HepG2 (cell line): ENCODE data around the gene PGAP3. TPM values are rescaled to one million over a fixed set of nuclear protein-coding genes. Genes with fewer than 3 reads are reported as not detected.

Source experiments
- CSRNP1 ChIP-seq: sonication (generic); formaldehyde crosslinking; IDR thresholded peaks from 2 replicates; pipeline ENCODE4 v1.8.1; 2023; ENCODE audit warnings: mild to moderate bottlenecking, missing genetic modification reagents
- EP300 ChIP-seq, 3 experiments: sonication (generic) in 1 of 3; formaldehyde crosslinking in 1 of 3; IDR thresholded peaks; 2 replicates each; pipeline versions ENCODE4 v1.5.1 to v1.6.1; 2011 to 2020; ENCODE audit warnings: low read depth in 2 of 3, low read length in 2 of 3, borderline replicate concordance in 1 of 3, improper control_type of control experiment in 1 of 3, mild to moderate bottlenecking in 1 of 3, missing genetic modification reagents in 1 of 3, moderate library complexity in 1 of 3
- HIVEP1 ChIP-seq: sonication (generic); formaldehyde crosslinking; IDR thresholded peaks from 2 replicates; pipeline ENCODE4 v1.4.0; 2020; ENCODE audit warnings: mild to moderate bottlenecking, missing genetic modification reagents
- HNF4A ChIP-seq: sonication (generic); formaldehyde crosslinking; IDR thresholded peaks from 2 replicates; pipeline ENCODE4 v1.4.0; 2020; ENCODE audit warnings: missing genetic modification reagents
- HNRNPK ChIP-seq: fragments of 200-400 bp; formaldehyde crosslinking; IDR thresholded peaks from 2 replicates; pipeline ENCODE4 v1.6.1; 2018; ENCODE audit warnings: low read length, low read depth, moderate library complexity, mild to moderate bottlenecking; ENCODE audit not compliant: poor library complexity, severe bottlenecking
- MAFF ChIP-seq: IDR thresholded peaks from 2 replicates; pipeline ENCODE4 v1.6.1; 2011; ENCODE audit warnings: low read depth, low read length, improper control_type of control experiment
- MXI1 ChIP-seq: IDR thresholded peaks from 3 replicates; pipeline ENCODE4 v1.6.1; 2012; ENCODE audit warnings: low read depth, low read length, inconsistent platforms, borderline replicate concordance
- RBFOX2 ChIP-seq: fragments of 200-400 bp; formaldehyde crosslinking; IDR thresholded peaks from 2 replicates; pipeline ENCODE4 v1.6.1; 2017; ENCODE audit warnings: low read depth, mild to moderate bottlenecking, low read length
- SUZ12 ChIP-seq: fragments of 150-350 bp; IDR thresholded peaks from 2 replicates; pipeline ENCODE4 v1.6.1; 2014; ENCODE audit warnings: low read depth, low read length
- polyA plus RNA-seq, 8 experiments: library from polyadenylated mRNA; depleted of rRNA in 3 of 8; stranded (reverse) in 7 of 8; unstranded in 1 of 8; fragments of >200 nt; fragmentation: Illumina TruSeq in 4 of 8; extraction: Trizol in 4 of 8; gene quantifications; 2 replicates each; pipeline versions ENCODE4 v1.2.1 to v1.2.3, GENCODE V29; 2011 to 2016; ENCODE audit warnings: low read depth in 4 of 8, missing spikeins in 1 of 8, mixed read lengths in 1 of 8; ENCODE audit not compliant: insufficient read depth in 1 of 8
- total RNA-seq, 5 experiments: library from RNA; depleted of rRNA; stranded (reverse); fragments of >200 nt; fragmentation: Illumina TruSeq; extraction: Trizol; gene quantifications; 2 replicates each; pipeline ENCODE4 v1.2.3, GENCODE V29; 2016; ENCODE audit warnings: low read depth in 1 of 5
- TF ChIP-seq, protein P1 (sequence below): sonication (generic); formaldehyde crosslinking; IDR thresholded peaks from 2 replicates; pipeline ENCODE4 v1.4.0; 2020; ENCODE audit warnings: mild to moderate bottlenecking, missing genetic modification reagents
- TF ChIP-seq, protein P2 (sequence below): sonication (generic); formaldehyde crosslinking; IDR thresholded peaks from 2 replicates; pipeline ENCODE4 v1.4.0; 2020; ENCODE audit warnings: missing genetic modification reagents

Gene PGAP3
- total and polyA plus RNA-seq, 2 of the 13 experiments (the other 11 are each of a cell fraction or from before 2014, with no cell fraction given): 11.9 to 14.6 TPM

- TF ChIP-seq MXI1 (no peak), SUZ12 (no peak), MAFF (no peak), CSRNP1 (CRISPR knock-in tag) (no peak), HIVEP1 (CRISPR knock-in tag) (no peak), HNF4A (CRISPR knock-in tag) (peak; percentile 95), HNRNPK (no peak), RBFOX2 (no peak), EP300 (IDR thresholded peaks at IDR 0.05; ENCODE audit: low read depth in 2 of 2, low read length in 2 of 2) (peak in 1 of 2 experiments; percentile 66; a peak in 2 of 4 replicates), EP300 (CRISPR knock-in tag; IDR thresholded peaks at IDR 0.05; ENCODE audit: borderline replicate concordance) (no peak)
- TF ChIP-seq, protein P1, sequence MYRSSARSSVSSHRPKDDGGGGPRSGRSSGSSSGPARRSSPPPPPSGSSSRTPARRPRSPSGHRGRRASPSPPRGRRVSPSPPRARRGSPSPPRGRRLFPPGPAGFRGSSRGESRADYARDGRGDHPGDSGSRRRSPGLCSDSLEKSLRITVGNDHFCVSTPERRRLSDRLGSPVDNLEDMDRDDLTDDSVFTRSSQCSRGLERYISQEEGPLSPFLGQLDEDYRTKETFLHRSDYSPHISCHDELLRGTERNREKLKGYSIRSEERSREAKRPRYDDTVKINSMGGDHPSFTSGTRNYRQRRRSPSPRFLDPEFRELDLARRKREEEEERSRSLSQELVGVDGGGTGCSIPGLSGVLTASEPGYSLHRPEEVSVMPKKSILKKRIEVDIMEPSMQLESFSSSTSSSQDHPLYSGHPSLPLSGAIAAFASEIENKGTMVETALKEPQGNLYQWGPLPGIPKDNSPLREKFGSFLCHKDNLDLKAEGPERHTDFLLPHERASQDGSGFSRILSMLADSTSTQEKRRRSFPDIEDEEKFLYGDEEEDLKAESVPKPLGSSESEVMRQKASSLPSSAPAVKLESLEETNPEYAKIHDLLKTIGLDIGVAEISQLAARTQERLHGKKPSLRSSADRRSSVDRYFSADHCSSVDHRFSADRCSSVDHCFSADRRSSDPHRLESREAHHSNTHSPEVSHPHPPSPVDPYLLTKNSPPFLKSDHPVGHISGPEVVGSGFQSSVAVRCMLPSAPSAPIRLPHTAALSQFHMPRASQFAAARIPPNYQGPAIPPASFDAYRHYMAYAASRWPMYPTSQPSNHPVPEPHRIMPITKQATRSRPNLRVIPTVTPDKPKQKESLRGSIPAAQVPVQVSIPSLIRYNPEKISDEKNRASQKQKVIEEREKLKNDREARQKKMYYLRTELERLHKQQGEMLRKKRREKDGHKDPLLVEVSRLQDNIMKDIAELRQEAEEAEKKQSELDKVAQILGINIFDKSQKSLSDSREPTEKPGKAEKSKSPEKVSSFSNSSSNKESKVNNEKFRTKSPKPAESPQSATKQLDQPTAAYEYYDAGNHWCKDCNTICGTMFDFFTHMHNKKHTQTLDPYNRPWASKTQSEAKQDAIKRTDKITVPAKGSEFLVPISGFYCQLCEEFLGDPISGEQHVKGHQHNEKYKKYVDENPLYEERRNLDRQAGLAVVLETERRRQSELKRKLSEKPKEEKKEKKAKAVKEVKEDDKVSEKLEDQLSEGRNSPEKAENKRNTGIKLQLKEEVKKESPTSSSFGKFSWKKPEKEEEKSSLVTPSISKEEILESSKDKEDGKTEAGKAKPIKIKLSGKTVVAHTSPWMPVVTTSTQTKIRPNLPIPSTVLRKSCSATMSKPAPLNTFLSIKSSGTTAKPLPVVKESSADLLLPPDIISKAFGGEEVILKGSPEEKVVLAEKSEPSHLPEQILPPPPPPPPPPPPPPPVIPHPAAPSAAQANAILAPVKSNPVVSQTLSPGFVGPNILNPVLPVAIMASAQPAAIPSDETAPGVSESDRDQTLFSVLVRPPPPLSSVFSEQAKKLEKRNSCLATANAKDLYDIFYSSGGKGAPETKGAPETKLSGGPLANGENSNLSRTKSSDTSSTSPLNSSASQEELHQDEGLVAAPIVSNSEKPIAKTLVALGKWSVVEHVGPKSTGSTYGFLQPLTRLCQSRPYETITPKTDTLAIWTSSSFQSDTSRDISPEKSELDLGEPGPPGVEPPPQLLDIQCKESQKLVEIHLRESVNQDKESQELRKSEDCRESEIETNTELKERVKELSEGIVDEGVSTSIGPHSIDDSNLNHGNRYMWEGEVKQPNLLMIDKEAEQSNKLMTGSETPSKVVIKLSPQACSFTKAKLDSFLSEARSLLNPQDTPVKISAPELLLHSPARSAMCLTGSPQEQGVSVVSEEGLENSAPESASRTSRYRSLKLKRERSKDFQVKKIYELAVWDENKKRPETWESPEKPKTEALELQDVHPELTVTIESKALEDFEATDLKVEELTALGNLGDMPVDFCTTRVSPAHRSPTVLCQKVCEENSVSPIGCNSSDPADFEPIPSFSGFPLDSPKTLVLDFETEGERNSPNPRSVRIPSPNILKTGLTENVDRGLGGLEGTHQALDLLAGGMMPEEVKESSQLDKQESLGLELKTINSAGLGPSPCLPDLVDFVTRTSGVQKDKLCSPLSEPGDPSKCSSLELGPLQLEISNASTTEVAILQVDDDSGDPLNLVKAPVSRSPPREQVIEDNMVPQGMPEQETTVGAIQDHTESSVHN: no peak
- TF ChIP-seq, protein P2, sequence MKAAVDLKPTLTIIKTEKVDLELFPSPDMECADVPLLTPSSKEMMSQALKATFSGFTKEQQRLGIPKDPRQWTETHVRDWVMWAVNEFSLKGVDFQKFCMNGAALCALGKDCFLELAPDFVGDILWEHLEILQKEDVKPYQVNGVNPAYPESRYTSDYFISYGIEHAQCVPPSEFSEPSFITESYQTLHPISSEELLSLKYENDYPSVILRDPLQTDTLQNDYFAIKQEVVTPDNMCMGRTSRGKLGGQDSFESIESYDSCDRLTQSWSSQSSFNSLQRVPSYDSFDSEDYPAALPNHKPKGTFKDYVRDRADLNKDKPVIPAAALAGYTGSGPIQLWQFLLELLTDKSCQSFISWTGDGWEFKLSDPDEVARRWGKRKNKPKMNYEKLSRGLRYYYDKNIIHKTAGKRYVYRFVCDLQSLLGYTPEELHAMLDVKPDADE (CRISPR knock-in tag): 0 out of 2 replicates have a peak, but pooled peaks have one; percentile 10
Observed at GRCh38 chr17:39687101-39687545, 734 bp downstream of the PGAP3 start (continued).
